Measurements from ENCODE around the gene TAPBPL. TPM values are rescaled to one million over a fixed set of nuclear protein-coding genes. Genes with fewer than 3 reads are reported as not detected.

Gene TAPBPL
- total and polyA plus RNA-seq, 2 of the 13 experiments (the other 11 are each of a cell fraction or from before 2014, with no cell fraction given) = 10.0 to 14.5 TPM

DNA sequence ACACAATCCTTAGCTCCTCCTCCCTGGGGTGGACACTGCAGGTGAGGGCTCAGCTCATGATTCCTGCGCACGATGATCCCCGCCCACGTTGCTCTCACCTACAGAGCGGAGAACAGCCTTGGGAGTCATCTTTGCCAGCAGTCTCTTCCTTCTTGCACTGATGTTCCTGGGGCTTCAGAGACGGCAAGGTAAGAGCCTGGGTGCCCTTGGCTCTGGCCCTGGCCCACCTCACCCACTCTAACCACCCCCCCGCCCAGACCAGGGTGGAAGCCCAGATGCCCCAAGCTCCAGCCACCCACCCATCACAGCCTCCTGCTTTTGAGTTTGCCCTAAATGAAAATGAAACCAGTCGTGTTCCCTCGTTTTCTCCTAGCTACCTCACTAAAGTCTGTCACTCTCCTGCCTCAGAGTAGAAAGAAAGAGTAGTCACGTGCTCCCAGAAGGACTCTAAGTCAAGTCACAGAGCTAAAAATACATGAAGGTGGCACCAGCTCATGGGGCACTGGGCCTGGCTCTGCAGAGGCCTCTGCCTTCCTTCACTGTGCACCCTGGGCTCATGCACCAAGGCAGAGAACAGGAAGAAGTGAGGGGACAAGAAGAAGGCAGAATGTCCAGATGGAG lies 9.0 kb downstream of the TAPBPL start:
- H3K4me1 ChIP-seq (ENCODE audit: insufficient read depth, low read length) = 0 out of 2 replicates have a peak, but pooled peaks cover 5% of the 10 kb centered on the region
- H3K9ac ChIP-seq (ENCODE audit: insufficient read depth, low read depth, low read length) = no peak overlapping the region
- ATAC-seq (no peak), DNase-seq (ENCODE audit: low spot score) (no peak), FAIRE-seq (no peak)
- H3K27me3 ChIP-seq (ENCODE audit: control insufficient read depth in 1 of 2, insufficient read depth in 2 of 2, low read length in 2 of 2) = no peaks in the 10 kb centered on the region
- CTCF ChIA-PET (ENCODE audit: low intra/inter-chr PET ratio, low total read pairs) = no interaction called here
- H3K36me3 ChIP-seq (replicated peaks in 1 of 2; ENCODE audit: control insufficient read depth in 1 of 2, insufficient read depth in 2 of 2, low read length in 2 of 2) = peaks cover 20 to 54% of the 10 kb centered on the region in 2 experiments
- H3K27ac ChIP-seq (ENCODE audit: extremely low read length, insufficient read depth, low read length) = no peak overlapping the region
- no peaks in the 10 kb centered on the region for H3K9me3 ChIP-seq (ENCODE audit: low read length)
- intact Hi-C loops (cut with micrococcal nuclease; ENCODE audit: unreplicated experiment) = loop anchor here (10.0 kb wide), 1 partner anchor 126 kb away; no protein-coding TSS in a partner anchor
- 97% methylated on average over 5 of the region's 10 CpGs for WGBS (ENCODE audit: low lambda C conversion rate)
- no peaks in the 10 kb centered on the region for H3K79me2 ChIP-seq (ENCODE audit: insufficient read depth, low read length)
- no peak for TF ChIP-seq ZIK1 (CRISPR knock-in tag; IDR thresholded peaks at IDR 0.05; ENCODE audit: borderline replicate concordance, low read depth)
- TF ChIP-seq ARID2 (CRISPR knock-in tag; IDR thresholded peaks at IDR 0.05; ENCODE audit: borderline replicate concordance) = no peak
- no peak for TF ChIP-seq SIX1 (CRISPR knock-in tag; IDR thresholded peaks at IDR 0.05; ENCODE audit: borderline replicate concordance)
- no peak for TF ChIP-seq ZBTB20 (CRISPR knock-in tag; IDR thresholded peaks at IDR 0.05; ENCODE audit: borderline replicate concordance, low read depth)
- no peak for TF ChIP-seq WIZ (CRISPR knock-in tag; IDR thresholded peaks at IDR 0.05)
- no peak for TF ChIP-seq ZBTB7A (CRISPR knock-in tag; IDR thresholded peaks at IDR 0.05)
- TF ChIP-seq KDM5B (CRISPR knock-in tag; IDR thresholded peaks at IDR 0.05; ENCODE audit: borderline replicate concordance) = no peak
- TF ChIP-seq, protein P1, sequence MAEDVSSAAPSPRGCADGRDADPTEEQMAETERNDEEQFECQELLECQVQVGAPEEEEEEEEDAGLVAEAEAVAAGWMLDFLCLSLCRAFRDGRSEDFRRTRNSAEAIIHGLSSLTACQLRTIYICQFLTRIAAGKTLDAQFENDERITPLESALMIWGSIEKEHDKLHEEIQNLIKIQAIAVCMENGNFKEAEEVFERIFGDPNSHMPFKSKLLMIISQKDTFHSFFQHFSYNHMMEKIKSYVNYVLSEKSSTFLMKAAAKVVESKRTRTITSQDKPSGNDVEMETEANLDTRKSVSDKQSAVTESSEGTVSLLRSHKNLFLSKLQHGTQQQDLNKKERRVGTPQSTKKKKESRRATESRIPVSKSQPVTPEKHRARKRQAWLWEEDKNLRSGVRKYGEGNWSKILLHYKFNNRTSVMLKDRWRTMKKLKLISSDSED (CRISPR knock-in tag; IDR thresholded peaks at IDR 0.05) = no peak
- no peak for TF ChIP-seq ZNF589 (CRISPR knock-in tag; conservative IDR thresholded peaks at IDR 0.05)
- no peak overlapping the region for H3K4me3 ChIP-seq (replicated peaks in 1 of 3; ENCODE audit: insufficient read depth in 1 of 3, low read depth in 2 of 3, low read length in 3 of 3)
- no TSS peak for BruUV-seq (replicated peaks)
- in situ Hi-C loops (cut with HindIII; ENCODE audit: extremely low pct_ligation_motif_present, low pct_unique_long_range_greater_than_20kb) = loop anchor here (5.0 to 25.0 kb wide), 2 partner anchors 39 to 399 kb away; no protein-coding TSS in a partner anchor
- H2AFZ ChIP-seq (ENCODE audit: low read length) = no peak overlapping the region
- no peak overlapping the region for H3K4me2 ChIP-seq (ENCODE audit: low read depth, low read length)
- no peaks in the 10 kb centered on the region for H4K20me1 ChIP-seq (ENCODE audit: insufficient read depth, low read length)
- POLR2A ChIA-PET = interaction anchor here (1.1 to 2.9 kb wide), 3 partner anchors 9 to 73 kb away, joined by 3 to 12 read pairs (median 9); partner anchors contain the start of genes TAPBPL and VAMP1

Measured in HepG2 (cell line).